H9 (cell line): ENCODE results near the gene C1S. TPM values are rescaled to one million over a fixed set of nuclear protein-coding genes. Genes with fewer than 3 reads are reported as not detected.

Experiments
- DNase-seq: peaks from one replicate; pipeline ENCODE4 v3.0.0-alpha.2; 2017
- H2AFZ ChIP-seq: one replicate; pipeline ENCODE4 v1.6.1; 2013; ENCODE audit warnings: mild to moderate bottlenecking, low read length, control low read depth, moderate library complexity
- H2AK5ac ChIP-seq: 2 replicates; pipeline ENCODE4 v1.6.1; 2013; ENCODE audit warnings: low read length, control low read depth, mixed read lengths; ENCODE audit not compliant: insufficient read length
- H2BK120ac ChIP-seq: one replicate; pipeline ENCODE4 v1.6.1; 2013; ENCODE audit warnings: low read depth, mild to moderate bottlenecking, low read length, control low read depth, inconsistent platforms; ENCODE audit not compliant: poor library complexity, severe bottlenecking
- H2BK12ac ChIP-seq: 2 replicates; pipeline ENCODE4 v1.6.1; 2013; ENCODE audit warnings: low read length, control low read depth, mixed read lengths, low read depth; ENCODE audit not compliant: insufficient read length
- H2BK15ac ChIP-seq: 2 replicates; pipeline ENCODE4 v1.6.1; 2013; ENCODE audit warnings: low read depth, low read length, control low read depth
- H2BK20ac ChIP-seq: one replicate; pipeline ENCODE4 v1.6.1; 2013; ENCODE audit warnings: low read depth, mild to moderate bottlenecking, low read length, control low read depth, inconsistent platforms; ENCODE audit not compliant: poor library complexity, severe bottlenecking
- H2BK5ac ChIP-seq: 2 replicates; pipeline ENCODE4 v1.6.1; 2013; ENCODE audit warnings: low read length, control low read depth, mixed read lengths; ENCODE audit not compliant: insufficient read length
- H3K14ac ChIP-seq: 2 replicates; pipeline ENCODE4 v1.6.1; 2013; ENCODE audit warnings: low read length, control low read depth; ENCODE audit not compliant: insufficient read depth
- H3K18ac ChIP-seq: 2 replicates; pipeline ENCODE4 v1.6.1; 2013; ENCODE audit warnings: low read depth, mild to moderate bottlenecking, mixed read lengths, low read length, control low read depth; ENCODE audit not compliant: insufficient read length
- H3K23ac ChIP-seq: 2 replicates; pipeline ENCODE4 v1.6.1; 2013; ENCODE audit warnings: low read length, control low read depth, mixed read lengths, low read depth; ENCODE audit not compliant: insufficient read length
- H3K23me2 ChIP-seq: 2 replicates; pipeline ENCODE4 v1.6.1; 2013; ENCODE audit warnings: low read depth, mild to moderate bottlenecking, mixed read lengths, low read length, control low read depth; ENCODE audit not compliant: insufficient read length, poor library complexity, severe bottlenecking
- H3K27ac ChIP-seq: 2 replicates; pipeline ENCODE4 v1.5.1; 2013; ENCODE audit warnings: low read length, control low read depth, mixed read lengths, low read depth; ENCODE audit not compliant: insufficient read length
- H3K27me3 ChIP-seq: 2 replicates; pipeline ENCODE4 v1.6.1; 2013; ENCODE audit warnings: low read length, control low read depth, inconsistent platforms; ENCODE audit not compliant: insufficient read depth
- H3K4ac ChIP-seq: 2 replicates; pipeline ENCODE4 v1.6.1; 2013; ENCODE audit warnings: low read depth, mild to moderate bottlenecking, control low read depth, inconsistent platforms, low read length, moderate library complexity
- H3K4me1 ChIP-seq: 2 replicates; pipeline ENCODE4 v1.6.1; 2013; ENCODE audit warnings: low read length, control low read depth, inconsistent platforms; ENCODE audit not compliant: insufficient read depth
- H3K4me2 ChIP-seq: 2 replicates; pipeline ENCODE4 v1.6.1; 2013; ENCODE audit warnings: low read length, control low read depth, mixed read lengths; ENCODE audit not compliant: insufficient read length, insufficient read depth
- H3K56ac ChIP-seq: 2 replicates; pipeline ENCODE4 v1.6.1; 2013; ENCODE audit warnings: low read depth, mild to moderate bottlenecking, mixed read lengths, low read length, control low read depth; ENCODE audit not compliant: insufficient read length
- H3K79me1 ChIP-seq: 2 replicates; pipeline ENCODE4 v1.6.1; 2013; ENCODE audit warnings: low read depth, mild to moderate bottlenecking, moderate library complexity, low read length, control low read depth, inconsistent platforms; ENCODE audit not compliant: insufficient read depth, poor library complexity, severe bottlenecking
- H3K79me2 ChIP-seq: 2 replicates; pipeline ENCODE4 v1.6.1; 2013; ENCODE audit warnings: low read length, control low read depth, inconsistent platforms; ENCODE audit not compliant: insufficient read depth
- H3K9ac ChIP-seq: 2 replicates; pipeline ENCODE4 v1.6.1; 2013; ENCODE audit warnings: low read length, control low read depth, mixed read lengths; ENCODE audit not compliant: insufficient read length; ENCODE audit errors: extremely low read depth
- H3K9me3 ChIP-seq: one replicate; pipeline ENCODE4 v1.6.1; 2013; ENCODE audit warnings: low read depth, low read length, inconsistent platforms; ENCODE audit not compliant: control insufficient read depth
- H3T11ph ChIP-seq: one replicate; pipeline ENCODE4 v1.6.1; 2013; ENCODE audit warnings: mild to moderate bottlenecking, low read length, control low read depth, inconsistent platforms
- H4K20me1 ChIP-seq: one replicate; pipeline ENCODE4 v1.6.1; 2013; ENCODE audit not compliant: control insufficient read depth, insufficient read length, insufficient read depth
- H4K5ac ChIP-seq: 2 replicates; pipeline ENCODE4 v1.6.1; 2013; ENCODE audit warnings: low read depth, mild to moderate bottlenecking, mixed read lengths, low read length, control low read depth; ENCODE audit not compliant: insufficient read length
- H4K8ac ChIP-seq: replicated peaks from 2 replicates; pipeline ENCODE4 v1.6.1; 2013; ENCODE audit warnings: low read length, control low read depth, mixed read lengths, low read depth; ENCODE audit not compliant: insufficient read length
- H4K91ac ChIP-seq: 2 replicates; pipeline ENCODE4 v1.6.1; 2013; ENCODE audit warnings: low read depth, mild to moderate bottlenecking, moderate library complexity, mixed read lengths, low read length, control low read depth; ENCODE audit not compliant: insufficient read length
- H3K27ac Mint-ChIP-seq, 3 experiments: 2 replicates in 2 of 3; 3 replicates in 1 of 3; pipeline ENCODE4 v1.8.0; 2020 to 2021; ENCODE audit warnings: mixed read lengths in 3 of 3, mild to moderate bottlenecking in 1 of 3, moderate library complexity in 1 of 3
- H3K27me3 Mint-ChIP-seq: 2 replicates; pipeline ENCODE4 v1.8.0; 2021; ENCODE audit warnings: low read depth, mild to moderate bottlenecking, moderate library complexity, mixed read lengths
- H3K36me3 Mint-ChIP-seq, 3 experiments: 2 replicates in 2 of 3; 3 replicates in 1 of 3; pipeline ENCODE4 v1.8.0; 2020 to 2021; ENCODE audit warnings: low read depth in 3 of 3, mixed read lengths in 3 of 3; ENCODE audit not compliant: insufficient read depth in 1 of 3
- H3K4me1 Mint-ChIP-seq, 2 experiments: 2 replicates each; pipeline ENCODE4 v1.8.0; 2020; ENCODE audit warnings: mixed read lengths in 2 of 2
- H3K4me3 Mint-ChIP-seq, 2 experiments: 2 replicates in 1 of 2; 3 replicates in 1 of 2; pipeline ENCODE4 v1.8.0; 2020 to 2021; ENCODE audit warnings: mild to moderate bottlenecking in 2 of 2, mixed read lengths in 2 of 2, moderate library complexity in 1 of 2
- H3K9me3 Mint-ChIP-seq, 2 experiments: 2 replicates in 1 of 2; 3 replicates in 1 of 2; pipeline ENCODE4 v1.8.0; 2020; ENCODE audit warnings: mild to moderate bottlenecking in 2 of 2, mixed read lengths in 2 of 2, moderate library complexity in 1 of 2
- CTCF ChIP-seq: fragments of 200-600 bp; sonication (generic); conservative IDR thresholded peaks from 3 replicates; pipeline ENCODE4 v1.8.0; 2021; ENCODE audit warnings: antibody characterized with exemption, mild to moderate bottlenecking
- WGBS: extraction: QIAGEN DNeasy Blood & Tissue Kit; methylation state at CpG from one replicate; pipeline ENCODE4 v1.1.7; 2013; ENCODE audit warnings: missing lambda C conversion rate, low lambda C conversion rate, mixed read lengths; ENCODE audit not compliant: insufficient read length; ENCODE audit errors: extremely low coverage; 5-methylcytosine and 5-hydroxymethylcytosine counted together
- total RNA-seq: library from RNA; stranded (reverse); gene quantifications from 2 replicates; pipeline ENCODE4 v1.2.1, GENCODE V29; 2021

The C1S gene
- total RNA-seq, 1 experiment from 2014 or later, result 4.2 TPM

- no peak overlapping the region for H4K91ac ChIP-seq
- H2BK12ac ChIP-seq, result no peak overlapping the region
- H3K56ac ChIP-seq, result no peak overlapping the region
- H3K23me2 ChIP-seq, result no peaks in the 10 kb centered on the region
- H3T11ph ChIP-seq, result no peak overlapping the region
- no peak overlapping the region for H3K18ac ChIP-seq
- no peak overlapping the region for H2AFZ ChIP-seq
- H2BK120ac ChIP-seq, result no peak overlapping the region
- TF ChIP-seq CTCF, result no peak
- no peaks in the 10 kb centered on the region for H3K27me3 ChIP-seq
- no peak overlapping the region for H3K14ac ChIP-seq
- H3K27me3 Mint-ChIP-seq, result peaks cover 5% of the 10 kb centered on the region
- no peaks in the 10 kb centered on the region for H3K79me2 ChIP-seq
- H2BK20ac ChIP-seq, result no peak overlapping the region
- no peaks in the 10 kb centered on the region for H4K20me1 ChIP-seq
- H2BK5ac ChIP-seq, result no peak overlapping the region
- no peak overlapping the region for H2BK15ac ChIP-seq
- no peak overlapping the region for H3K23ac ChIP-seq
- no peak overlapping the region for H4K5ac ChIP-seq
- H3K9me3 Mint-ChIP-seq, result peaks cover 2% of the 10 kb centered on the region in 2 experiments; a peak in 4 of 5 replicates
- H3K9me3 ChIP-seq, result no peaks in the 10 kb centered on the region
- DNase-seq, result no peak
- H3K36me3 Mint-ChIP-seq, result peaks cover 2 to 8% (median 7%) of the 10 kb centered on the region in 3 experiments
- no peak overlapping the region for H3K4me2 ChIP-seq
- H2AK5ac ChIP-seq, result no peak overlapping the region
- no peak overlapping the region for H3K27ac ChIP-seq
- H3K4ac ChIP-seq, result no peak overlapping the region
- 0 out of 4 replicates have a peak, but pooled peaks cover 0 to 2% of the 10 kb centered on the region in 2 experiments for H3K4me1 Mint-ChIP-seq
- no peaks in the 10 kb centered on the region for H3K4me1 ChIP-seq
- H3K79me1 ChIP-seq, result no peaks in the 10 kb centered on the region
- H3K4me3 Mint-ChIP-seq, result no peak overlapping the region
- H4K8ac ChIP-seq, result no peak overlapping the region
- no peak overlapping the region for H3K27ac Mint-ChIP-seq
- H3K9ac ChIP-seq, result no peak overlapping the region
- WGBS, result no CpG with 5 or more reads among the region's 4 CpGs
Observed at GRCh38 chr12:7078163-7078562, 17.6 kb downstream of the C1S start.
